CD4-positive, alpha-beta memory T cell (primary cell): Measurements from ENCODE around the gene PUS3. TPM values are rescaled to one million over a fixed set of nuclear protein-coding genes. Genes with fewer than 3 reads are reported as not detected.

Source experiments
- CTCF ChIA-PET: fragments of 350-600 bp; sonication (Branson Sonifier 250); formaldehyde crosslinking; loops from one replicate; lab custom pipeline; 2021; ENCODE audit warnings: inconsistent platforms; ENCODE audit not compliant: partially characterized antibody; lab: Charles Lee
- POLR2A ChIA-PET: fragments of 350-600 bp; sonication (Branson Sonifier 250); formaldehyde crosslinking; loops from one replicate; lab custom pipeline; 2021; ENCODE audit not compliant: partially characterized antibody; lab: Charles Lee
- DNase-seq, 5 donors: peaks; one replicate each; pipeline versions ENCODE4 v3.0.0 to v3.0.0-alpha.2; 2020 to 2022; ENCODE audit warnings: mixed read lengths in 1 of 5
- H3K27ac ChIP-seq: one replicate; pipeline ENCODE4 v1.7.0; 2013; ENCODE audit warnings: low read depth, low read length
- H3K27me3 ChIP-seq: 2 replicates; pipeline ENCODE4 v1.7.0; 2013; ENCODE audit warnings: mild to moderate bottlenecking, low read length, moderate library complexity; ENCODE audit not compliant: insufficient read depth
- H3K36me3 ChIP-seq: 2 replicates; pipeline ENCODE4 v1.7.0; 2013; ENCODE audit warnings: mild to moderate bottlenecking, low read length, moderate library complexity; ENCODE audit not compliant: insufficient read depth
- H3K4me1 ChIP-seq: 2 replicates; pipeline ENCODE4 v1.7.0; 2013; ENCODE audit warnings: mild to moderate bottlenecking, low read length, moderate library complexity; ENCODE audit not compliant: insufficient read depth
- H3K4me3 ChIP-seq, 2 donors: one replicate each; pipeline ENCODE4 v1.7.0; 2013; ENCODE audit warnings: low read length in 2 of 2, mild to moderate bottlenecking in 1 of 2
- H3K9me3 ChIP-seq, 2 donors: one replicate each; pipeline ENCODE4 v1.7.0; 2013; ENCODE audit warnings: low read length in 2 of 2, control low read depth in 1 of 2; ENCODE audit not compliant: control insufficient read depth in 1 of 2
- H3K27ac Mint-ChIP-seq, 7 donors: one replicate each; pipeline ENCODE4 v1.8.0; 2020 to 2021; ENCODE audit warnings: mixed read lengths in 7 of 7, mild to moderate bottlenecking in 6 of 7, inconsistent platforms in 3 of 7, moderate library complexity in 3 of 7
- H3K27me3 Mint-ChIP-seq, 2 donors: one replicate each; pipeline ENCODE4 v1.8.0; 2020 to 2021; ENCODE audit warnings: mixed read lengths in 2 of 2
- H3K36me3 Mint-ChIP-seq, 2 donors: one replicate each; pipeline ENCODE4 v1.8.0; 2020 to 2021; ENCODE audit warnings: mixed read lengths in 2 of 2, inconsistent platforms in 1 of 2, mild to moderate bottlenecking in 1 of 2
- H3K4me1 Mint-ChIP-seq, 4 donors: one replicate each; pipeline ENCODE4 v1.8.0; 2020 to 2021; ENCODE audit warnings: mixed read lengths in 4 of 4, mild to moderate bottlenecking in 1 of 4
- H3K4me3 Mint-ChIP-seq, 8 donors: one replicate each; pipeline ENCODE4 v1.8.0; 2020 to 2021; ENCODE audit warnings: mixed read lengths in 8 of 8, mild to moderate bottlenecking in 7 of 8, moderate library complexity in 6 of 8, inconsistent platforms in 3 of 8
- H3K9me3 Mint-ChIP-seq, 8 donors: one replicate each; pipeline ENCODE4 v1.8.0; 2020 to 2021; ENCODE audit warnings: mixed read lengths in 8 of 8, mild to moderate bottlenecking in 5 of 8, inconsistent platforms in 3 of 8, moderate library complexity in 1 of 8
- intact Hi-C: fragments of 100-400 bp; cut with micrococcal nuclease; formaldehyde crosslinking; loops from one replicate; pipeline ENCODE4 v1.15.1; 2023
- polyA plus RNA-seq, 2 donors: library from polyadenylated mRNA; unstranded; fragments of 300-500 nt; fragmentation: Illumina TruSeq; gene quantifications; one replicate each; pipeline ENCODE4 v1.2.3, GENCODE V29; 2021
- total RNA-seq, 2 experiments: library from RNA; stranded (reverse); gene quantifications; one replicate each; pipeline ENCODE4 v1.2.3, GENCODE V29; 2021

PUS3 gene
- total and polyA plus RNA-seq, 4 experiments from 2014 or later = 5.3 to 12.6 (median 12.2) TPM

- intact Hi-C loops = no loop called here
- Mint-ChIP-seq H3K27ac (no peak overlapping the region), H3K27me3 (peaks cover 13 to 17% of the 10 kb centered on the region in 2 donors), H3K4me1 (peaks cover 0 to 3% (median 1%) of the 10 kb centered on the region in 4 donors), H3K36me3 (no peaks in the 10 kb centered on the region), H3K4me3 (no peak overlapping the region), H3K9me3 (no peaks in the 10 kb centered on the region)
- ChIA-PET CTCF (interaction anchor here (0.9 to 5.6 kb wide), 12 partner anchors 8 to 557 kb away, joined by 3 to 81 read pairs (median 4); no protein-coding TSS in a partner anchor), POLR2A (interaction anchor here (1.1 kb wide), 1 partner anchor 36 kb away, joined by 3 read pairs; the partner anchor contains the start of gene HYLS1)
- H3K4me3 ChIP-seq = no peak overlapping the region
- H3K36me3 ChIP-seq = no peaks in the 10 kb centered on the region
- no peak overlapping the region for H3K27ac ChIP-seq
- DNase-seq = no peak
- no peaks in the 10 kb centered on the region for H3K9me3 ChIP-seq
- H3K4me1 ChIP-seq = no peaks in the 10 kb centered on the region
- no peaks in the 10 kb centered on the region for H3K27me3 ChIP-seq
Observed at GRCh38 chr11:125923633-125924032, 20.6 kb upstream of the PUS3 start.

GRCh38 chr11:125923012-125923579 lies 20.1 kb upstream of the PUS3 start:
- H3K4me3 ChIP-seq = no peak overlapping the region
- no peaks in the 10 kb centered on the region for H3K36me3 ChIP-seq
- H3K27ac Mint-ChIP-seq = no peak overlapping the region
- POLR2A ChIA-PET = interaction anchor here (1.1 kb wide), 1 partner anchor 35 kb away, joined by 3 read pairs; the partner anchor contains the start of gene HYLS1
- no peaks in the 10 kb centered on the region for H3K9me3 ChIP-seq
- H3K4me3 Mint-ChIP-seq = no peak overlapping the region
- CTCF ChIA-PET = interaction anchor here (0.6 to 5.6 kb wide), 16 partner anchors 8 to 558 kb away, joined by 3 to 81 read pairs (median 4); no protein-coding TSS in a partner anchor
- no peaks in the 10 kb centered on the region for H3K4me1 ChIP-seq
- no peaks in the 10 kb centered on the region for H3K36me3 Mint-ChIP-seq
- DNase-seq = peak; percentile 47 to 57 (median 52)
- no peaks in the 10 kb centered on the region for H3K9me3 Mint-ChIP-seq
- no peaks in the 10 kb centered on the region for H3K27me3 ChIP-seq
- H3K27ac ChIP-seq = no peak overlapping the region
- peaks cover 15 to 22% of the 10 kb centered on the region in 2 donors for H3K27me3 Mint-ChIP-seq
- H3K4me1 Mint-ChIP-seq = peaks cover 0 to 3% (median 1%) of the 10 kb centered on the region in 4 donors
- intact Hi-C loops = no loop called here

GRCh38 chr11:125922156-125922555 lies 19.1 kb upstream of the PUS3 start:
- no peak for DNase-seq

GRCh38 chr11:125921042-125921441 lies 18.0 kb upstream of the PUS3 start:
- Histone ChIP-seq H3K27me3 (no peaks in the 10 kb centered on the region), H3K9me3 (no peaks in the 10 kb centered on the region), H3K4me3 (no peak overlapping the region), H3K27ac (no peak overlapping the region), H3K4me1 (no peaks in the 10 kb centered on the region), H3K36me3 (no peaks in the 10 kb centered on the region)
- H3K27ac Mint-ChIP-seq = no peak overlapping the region
- intact Hi-C loops = no loop called here
- POLR2A ChIA-PET = no interaction called here
- no peaks in the 10 kb centered on the region for H3K36me3 Mint-ChIP-seq
- no peaks in the 10 kb centered on the region for H3K9me3 Mint-ChIP-seq
- CTCF ChIA-PET = interaction anchor here (0.8 to 5.6 kb wide), 5 partner anchors 17 to 283 kb away, joined by 3 to 81 read pairs (median 3); partner anchors contain the start of gene HYLS1
- no peak for DNase-seq
- H3K27me3 Mint-ChIP-seq = peaks cover 14 to 30% of the 10 kb centered on the region in 2 donors
- H3K4me1 Mint-ChIP-seq = peaks cover 0 to 3% (median 1%) of the 10 kb centered on the region in 4 donors
- no peak overlapping the region for H3K4me3 Mint-ChIP-seq

More at GRCh38 chr11:125922156-125922555, 19.1 kb upstream of the PUS3 start:
- no peak overlapping the region for H3K27ac ChIP-seq
- no peaks in the 10 kb centered on the region for H3K27me3 ChIP-seq
- H3K4me1 ChIP-seq = no peaks in the 10 kb centered on the region
- Mint-ChIP-seq H3K27me3 (peaks cover 15 to 25% of the 10 kb centered on the region in 2 donors), H3K4me3 (no peak overlapping the region), H3K27ac (no peak overlapping the region), H3K9me3 (no peaks in the 10 kb centered on the region), H3K36me3 (no peaks in the 10 kb centered on the region), H3K4me1 (peaks cover 0 to 3% (median 1%) of the 10 kb centered on the region in 4 donors)
- no peaks in the 10 kb centered on the region for H3K9me3 ChIP-seq
- ChIA-PET CTCF (interaction anchor here (1.1 to 5.6 kb wide), 7 partner anchors 8 to 282 kb away, joined by 3 to 81 read pairs (median 4); no protein-coding TSS in a partner anchor), POLR2A (no interaction called here)
- no peaks in the 10 kb centered on the region for H3K36me3 ChIP-seq
- no peak overlapping the region for H3K4me3 ChIP-seq
- intact Hi-C loops = no loop called here

GRCh38 chr11:125918140-125918840 lies 15.3 kb upstream of the PUS3 start:
- H3K4me3 ChIP-seq = no peak overlapping the region
- no peak overlapping the region for H3K27ac ChIP-seq
- Mint-ChIP-seq H3K36me3 (no peaks in the 10 kb centered on the region), H3K4me3 (no peak overlapping the region), H3K9me3 (no peaks in the 10 kb centered on the region), H3K27ac (no peak overlapping the region), H3K4me1 (peaks cover 0 to 3% (median 1%) of the 10 kb centered on the region in 4 donors), H3K27me3 (peaks cover 14 to 34% of the 10 kb centered on the region in 2 donors)
- no peaks in the 10 kb centered on the region for H3K9me3 ChIP-seq
- POLR2A ChIA-PET = no interaction called here
- intact Hi-C loops = no loop called here
- no peaks in the 10 kb centered on the region for H3K36me3 ChIP-seq
- DNase-seq = no peak
- no peaks in the 10 kb centered on the region for H3K27me3 ChIP-seq
- CTCF ChIA-PET = interaction anchor here (1.2 to 1.9 kb wide), 3 partner anchors 21 to 275 kb away, joined by 3 to 9 read pairs (median 5); no protein-coding TSS in a partner anchor
- H3K4me1 ChIP-seq = no peaks in the 10 kb centered on the region

DNA sequence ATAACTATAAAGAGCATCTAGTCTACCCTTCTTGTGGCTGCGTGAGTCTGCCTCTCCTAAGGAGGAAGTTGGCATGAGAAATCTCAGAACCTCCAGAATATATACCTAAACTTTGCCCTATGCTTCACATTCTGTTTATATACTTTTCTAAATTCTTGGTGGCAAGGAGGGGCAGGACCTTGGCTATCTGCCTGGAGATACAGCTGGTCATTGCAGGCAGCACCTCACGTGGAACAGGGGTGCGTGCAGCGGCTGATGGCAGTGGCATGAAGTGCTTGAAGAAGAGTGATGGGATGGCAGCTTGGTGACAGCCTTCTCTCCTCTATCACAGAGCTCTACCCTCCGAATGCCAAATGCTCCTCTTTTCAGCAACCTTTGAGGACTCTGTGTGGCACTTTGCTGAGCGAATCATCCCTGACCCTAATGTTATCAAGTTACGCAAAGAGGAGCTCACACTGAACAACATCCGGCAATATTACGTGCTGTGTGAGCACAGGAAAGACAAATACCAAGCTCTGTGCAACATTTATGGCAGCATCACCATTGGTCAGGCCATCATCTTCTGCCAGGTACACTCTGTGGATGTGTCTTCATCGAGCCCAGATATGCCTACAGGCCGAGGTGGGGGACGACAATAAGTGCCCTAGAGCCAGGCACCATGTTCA lies 13.8 kb upstream of the PUS3 start:
- Mint-ChIP-seq H3K4me3 (no peak overlapping the region), H3K4me1 (no peaks in the 10 kb centered on the region), H3K36me3 (no peaks in the 10 kb centered on the region), H3K9me3 (no peaks in the 10 kb centered on the region), H3K27ac (no peak overlapping the region), H3K27me3 (peaks cover 13 to 34% of the 10 kb centered on the region in 2 donors)
- Histone ChIP-seq H3K27ac (no peak overlapping the region), H3K27me3 (no peaks in the 10 kb centered on the region), H3K9me3 (no peaks in the 10 kb centered on the region), H3K4me3 (no peak overlapping the region), H3K4me1 (no peaks in the 10 kb centered on the region), H3K36me3 (no peaks in the 10 kb centered on the region)
- ChIA-PET CTCF (interaction anchor here (1.2 to 1.3 kb wide), 2 partner anchors 22 to 277 kb away, joined by 3 to 5 read pairs; no protein-coding TSS in a partner anchor), POLR2A (no interaction called here)
- intact Hi-C loops = no loop called here
- DNase-seq = no peak
